WI38 (cell line): Measurements from ENCODE around the gene HDGFL3.
"Not testable (repeated sequence)": the region's sequence is repeated elsewhere in the genome, so short reads cannot be mapped to it uniquely, and the experiment has no call there.

Source experiments
- H3K4me3 ChIP-seq: 2 replicates; pipeline ENCODE4 v1.5.1; 2011; ENCODE audit warnings: low read depth, mild to moderate bottlenecking, control low read depth, low read length
- TF ChIP-seq, protein P1 (sequence below): IDR thresholded peaks from 2 replicates; pipeline ENCODE4 v1.5.1; 2012; ENCODE audit warnings: low read depth, mild to moderate bottlenecking, control low read depth, low read length

HDGFL3 gene

GRCh38 chr15:83207660-83208366 lies at the start of gene HDGFL3:
Gene HDGFL3, minus strand, starts transcription at chr15:83207823. Its CDS starts 409 bp downstream, at chr15:83207414.
- H3K4me3 ChIP-seq: peak within 1 kb of the TSS; percentile 69
- TF ChIP-seq, protein P1, sequence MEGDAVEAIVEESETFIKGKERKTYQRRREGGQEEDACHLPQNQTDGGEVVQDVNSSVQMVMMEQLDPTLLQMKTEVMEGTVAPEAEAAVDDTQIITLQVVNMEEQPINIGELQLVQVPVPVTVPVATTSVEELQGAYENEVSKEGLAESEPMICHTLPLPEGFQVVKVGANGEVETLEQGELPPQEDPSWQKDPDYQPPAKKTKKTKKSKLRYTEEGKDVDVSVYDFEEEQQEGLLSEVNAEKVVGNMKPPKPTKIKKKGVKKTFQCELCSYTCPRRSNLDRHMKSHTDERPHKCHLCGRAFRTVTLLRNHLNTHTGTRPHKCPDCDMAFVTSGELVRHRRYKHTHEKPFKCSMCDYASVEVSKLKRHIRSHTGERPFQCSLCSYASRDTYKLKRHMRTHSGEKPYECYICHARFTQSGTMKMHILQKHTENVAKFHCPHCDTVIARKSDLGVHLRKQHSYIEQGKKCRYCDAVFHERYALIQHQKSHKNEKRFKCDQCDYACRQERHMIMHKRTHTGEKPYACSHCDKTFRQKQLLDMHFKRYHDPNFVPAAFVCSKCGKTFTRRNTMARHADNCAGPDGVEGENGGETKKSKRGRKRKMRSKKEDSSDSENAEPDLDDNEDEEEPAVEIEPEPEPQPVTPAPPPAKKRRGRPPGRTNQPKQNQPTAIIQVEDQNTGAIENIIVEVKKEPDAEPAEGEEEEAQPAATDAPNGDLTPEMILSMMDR: no peak

DNA sequence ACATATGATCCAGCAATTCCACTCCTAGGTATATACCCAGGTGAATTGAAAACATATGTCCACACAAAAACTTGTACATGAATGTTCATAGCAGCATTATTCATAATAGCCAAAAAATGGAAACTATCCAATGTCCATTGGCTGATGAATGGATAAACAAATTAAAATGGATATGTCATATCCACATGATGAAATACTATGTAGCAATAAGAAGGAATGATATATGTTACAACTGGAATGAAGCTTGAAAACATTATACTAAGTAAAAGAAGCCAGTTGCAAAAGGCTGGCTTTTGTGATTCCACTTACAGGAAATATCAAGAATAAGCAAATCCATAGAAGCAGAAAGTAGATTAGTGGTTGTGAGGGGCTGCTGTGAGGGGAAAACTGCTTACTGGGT lies 43.2 kb upstream of the HDGFL3 start:
- H3K4me3 ChIP-seq: no peak overlapping the region
- TF ChIP-seq, protein P1: no peak

DNA sequence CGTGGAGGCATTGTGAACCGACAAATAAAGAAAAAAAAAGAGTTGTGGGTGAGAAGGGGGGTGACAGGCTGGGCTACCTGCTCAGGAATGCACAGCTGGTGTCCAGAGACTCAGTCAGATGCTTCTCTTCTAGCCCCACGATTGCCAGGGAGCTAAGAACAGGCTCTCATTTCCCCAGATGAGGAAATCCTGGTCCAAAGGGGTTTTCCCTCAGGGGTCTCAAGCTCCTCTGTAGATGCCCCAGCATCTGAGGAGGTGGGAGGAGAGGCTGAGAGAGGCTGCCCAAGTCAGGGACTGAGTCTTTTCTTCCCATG lies 41.4 kb upstream of the HDGFL3 start:
- TF ChIP-seq, protein P1: no peak
- no peak overlapping the region for H3K4me3 ChIP-seq

- TF ChIP-seq, protein P1: peak; percentile 48
- H3K4me3 ChIP-seq: no peak overlapping the region
Observed at GRCh38 chr15:83248151-83249029, 40.8 kb upstream of the HDGFL3 start.

- H3K4me3 ChIP-seq: no peak overlapping the region
- TF ChIP-seq, protein P1: no peak
Observed at GRCh38 chr15:83243634-83244033, 36.0 kb upstream of the HDGFL3 start.

DNA sequence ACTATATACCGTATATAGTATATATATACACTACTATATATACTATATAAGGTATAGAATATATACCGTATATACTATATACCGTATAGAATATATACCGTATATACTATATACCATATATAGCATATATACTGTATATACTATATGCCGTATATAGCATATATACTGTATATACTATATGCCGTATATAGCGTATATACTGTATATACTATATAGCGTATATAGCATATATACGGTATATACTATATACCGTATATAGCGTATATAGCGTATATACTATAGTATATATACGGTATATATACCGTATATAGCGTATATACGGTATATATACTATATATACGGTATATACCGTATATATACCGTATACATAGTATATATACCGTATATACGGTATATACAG lies 22.6 kb upstream of the HDGFL3 start:
- TF ChIP-seq, protein P1: no peak
- H3K4me3 ChIP-seq: no peak overlapping the region

GRCh38 chr15:83225449-83225848 lies 17.8 kb upstream of the HDGFL3 start:
- TF ChIP-seq, protein P1: no peak
- H3K4me3 ChIP-seq: no peak overlapping the region

- not testable (repeated sequence) for H3K4me3 ChIP-seq
Observed at GRCh38 chr15:83221781-83222180, 14.2 kb upstream of the HDGFL3 start.
